Esophagus muscularis mucosa (tissue), 4 donors: ENCODE data around the gene TRIM67. TPM values are rescaled to one million over a fixed set of nuclear protein-coding genes. Genes with fewer than 3 reads are reported as not detected.

Experiments
- DNase-seq: peaks from one replicate; pipeline ENCODE4 v3.0.0-alpha.2; 2017; ENCODE audit errors: extremely low spot score
- H3K27ac ChIP-seq, 4 donors: fragments of 200-600 bp; sonication (generic); replicated peaks in 1 of 4; 1 replicate in 3 of 4; 2 replicates in 1 of 4; pipeline ENCODE4 v1.5.1; 2016 to 2019; ENCODE audit warnings: mild to moderate bottlenecking in 1 of 4
- H3K27me3 ChIP-seq, 4 donors: fragments of 200-600 bp; sonication (generic); one replicate each; pipeline versions ENCODE4 v1.5.1 to v1.6.0; 2016 to 2019
- H3K36me3 ChIP-seq, 4 donors: fragments of 200-600 bp; sonication (generic); one replicate each; pipeline ENCODE4 v1.5.1; 2016 to 2019
- H3K4me1 ChIP-seq, 4 donors: fragments of 200-600 bp; sonication (generic); one replicate each; pipeline ENCODE4 v1.5.1; 2016 to 2019
- H3K4me3 ChIP-seq, 4 donors: fragments of 200-600 bp; sonication (generic); 1 replicate in 2 of 4; 2 replicates in 2 of 4; pipeline ENCODE4 v1.5.1; 2016 to 2019; ENCODE audit warnings: mild to moderate bottlenecking in 4 of 4, moderate library complexity in 1 of 4
- H3K9me3 ChIP-seq, 4 donors: fragments of 200-600 bp; sonication (generic); 1 replicate in 3 of 4; 2 replicates in 1 of 4; pipeline ENCODE4 v1.5.1; 2016 to 2019
- CTCF ChIP-seq, 3 experiments: fragments of 200-600 bp in 2 of 3; fragments of 450-650 bp in 1 of 3; sonication (generic) in 2 of 3; IDR thresholded peaks; one replicate each; pipeline ENCODE4 v1.5.1; 2017 to 2019; ENCODE audit warnings: antibody characterized with exemption in 3 of 3, mild to moderate bottlenecking in 2 of 3, moderate library complexity in 1 of 3
- EP300 ChIP-seq: sonication (generic); formaldehyde crosslinking; IDR thresholded peaks from one replicate; pipeline ENCODE4 v1.6.1; 2017; ENCODE audit warnings: antibody characterized with exemption
- POLR2A ChIP-seq: fragments of 450-650 bp; IDR thresholded peaks from one replicate; pipeline ENCODE4 v1.6.1; 2017; ENCODE audit warnings: antibody characterized with exemption, moderate library complexity, mild to moderate bottlenecking, low read depth
- POLR2AphosphoS5 ChIP-seq, 2 donors: sonication (generic); formaldehyde crosslinking; IDR thresholded peaks; one replicate each; pipeline ENCODE4 v1.6.1; 2017; ENCODE audit warnings: antibody characterized with exemption in 2 of 2
- WGBS: methylation state at CpG from one replicate; pipeline ENCODE4 v1.1.5; 2018; 5-methylcytosine and 5-hydroxymethylcytosine counted together
- intact Hi-C: fragments of 100-400 bp; cut with DNase I; formaldehyde crosslinking; loops from one replicate; pipeline ENCODE4 v1.15.1; 2023
- total RNA-seq, 4 donors: library from RNA; depleted of rRNA; stranded (reverse); fragments of >200 nt; gene quantifications; one replicate each; pipeline versions ENCODE4 v1.1.0 to v1.2.1, GENCODE V29; 2016

The TRIM67 gene
- total RNA-seq, 4 donors from 2014 or later = under 0.01 to 0.42 (median 0.13) TPM; not detected in 1

GRCh38 chr1:231134624-231135023 is 27.2 kb upstream of the TRIM67 start:
- intact Hi-C loops = no loop called here
- Histone ChIP-seq H3K27me3 (no peaks in the 10 kb centered on the region), H3K4me3 (no peak overlapping the region), H3K4me1 (peaks cover 0 to 9% (median 7%) of the 10 kb centered on the region in 4 donors), H3K27ac (no peak overlapping the region), H3K9me3 (no peaks in the 10 kb centered on the region), H3K36me3 (no peaks in the 10 kb centered on the region)
- TF ChIP-seq EP300 (no peak), CTCF (IDR thresholded peaks at IDR 0.05) (no peak)
- WGBS = 93% methylated on average over 4 of the region's 5 CpGs
- no peak for DNase-seq

DNA sequence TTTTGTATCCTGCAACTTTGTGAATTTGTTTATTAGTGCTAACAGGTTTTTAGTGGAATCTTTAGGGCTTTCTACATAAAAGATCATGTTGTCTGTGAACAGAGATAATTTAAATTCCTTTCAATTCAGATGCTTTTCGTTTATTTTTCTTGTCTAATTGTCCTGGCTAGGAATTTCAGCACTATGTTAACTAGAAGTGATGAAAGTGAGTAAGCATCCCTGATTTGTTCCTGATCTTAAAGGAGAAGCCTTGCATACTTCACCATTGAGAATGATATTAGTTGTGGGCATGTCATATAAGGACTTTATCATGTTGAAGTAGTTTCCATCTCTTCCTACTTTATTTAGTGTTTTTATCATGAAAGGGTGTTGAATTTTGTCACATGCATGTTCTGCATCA is 23.6 kb upstream of the TRIM67 start:
- DNase-seq = no peak
- WGBS = 47% methylated on average over 1 of the region's 1 CpG
- Histone ChIP-seq H3K9me3 (peaks cover 0 to 3% (median 0%) of the 10 kb centered on the region in 4 donors), H3K4me3 (no peak overlapping the region), H3K27ac (no peak overlapping the region), H3K4me1 (peaks cover 0 to 17% (median 7%) of the 10 kb centered on the region in 4 donors), H3K36me3 (no peaks in the 10 kb centered on the region), H3K27me3 (no peaks in the 10 kb centered on the region)
- TF ChIP-seq EP300 (no peak), POLR2A (no peak), CTCF (IDR thresholded peaks at IDR 0.05) (no peak), POLR2AphosphoS5 (IDR thresholded peaks at IDR 0.05) (no peak)
- intact Hi-C loops = no loop called here

- intact Hi-C loops = no loop called here
- Histone ChIP-seq H3K36me3 (no peaks in the 10 kb centered on the region), H3K9me3 (peaks cover 0 to 6% (median 5%) of the 10 kb centered on the region in 4 donors), H3K27ac (no peak overlapping the region), H3K4me1 (peaks cover 0 to 17% (median 7%) of the 10 kb centered on the region in 4 donors), H3K4me3 (no peak overlapping the region), H3K27me3 (no peaks in the 10 kb centered on the region)
- 55% methylated on average over 3 of the region's 3 CpGs for WGBS
- DNase-seq = peak; percentile 53
- no peak for TF ChIP-seq EP300
- no peak for TF ChIP-seq CTCF (IDR thresholded peaks at IDR 0.05)
- TF ChIP-seq POLR2A = no peak
- TF ChIP-seq POLR2AphosphoS5 (IDR thresholded peaks at IDR 0.05) = no peak
Observed at GRCh38 chr1:231139125-231139649, 22.7 kb upstream of the TRIM67 start.

DNA sequence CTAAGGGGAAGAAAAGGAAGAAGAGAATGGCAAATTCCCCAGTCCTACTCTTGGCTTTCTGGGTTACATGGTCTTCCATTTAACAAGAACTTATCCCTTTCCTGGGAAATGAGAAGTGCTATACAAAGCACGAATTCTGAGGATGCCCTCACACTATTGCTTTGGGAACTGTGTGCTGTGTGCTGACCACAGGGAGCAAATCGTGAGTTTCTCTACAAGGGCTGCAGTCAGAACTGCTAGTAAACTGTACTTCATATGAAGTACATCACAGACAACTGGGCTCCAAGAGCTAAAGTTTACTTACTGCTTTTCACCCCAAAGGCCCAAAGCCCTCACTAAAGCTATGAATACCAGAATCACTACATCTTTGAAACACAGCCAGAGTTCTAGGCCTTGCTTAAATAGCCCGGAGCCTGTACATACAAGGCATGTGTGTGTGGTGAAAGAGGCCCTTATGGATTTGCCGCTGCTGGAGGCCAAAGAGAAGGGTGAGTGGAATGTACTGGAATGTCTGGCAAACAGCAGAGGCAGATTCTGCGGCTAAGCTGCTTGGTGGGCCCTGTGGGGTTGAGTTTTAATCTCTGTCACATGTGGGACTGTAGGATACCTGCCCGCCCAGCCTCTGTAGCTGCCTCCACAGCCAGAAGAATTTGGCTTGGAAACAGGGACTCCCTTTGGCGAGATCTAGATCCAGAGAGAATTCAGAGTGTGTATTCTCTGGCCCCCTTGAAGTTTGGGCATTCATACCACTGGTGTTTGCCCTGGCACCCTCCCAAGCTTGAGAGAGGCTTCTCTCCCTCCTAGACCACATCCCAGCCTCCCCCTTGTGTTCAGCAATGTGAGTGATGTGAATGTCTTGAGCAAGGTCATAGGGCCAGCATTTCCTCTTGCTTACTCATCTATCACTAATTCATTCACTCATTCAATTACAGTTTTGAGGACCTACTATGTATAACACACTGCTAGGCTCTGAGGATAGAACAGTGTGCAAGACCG is 21.9 kb upstream of the TRIM67 start:
- TF ChIP-seq POLR2A (no peak), EP300 (no peak), CTCF (IDR thresholded peaks at IDR 0.05) (no peak), POLR2AphosphoS5 (IDR thresholded peaks at IDR 0.05) (no peak)
- H3K4me3 ChIP-seq = no peak overlapping the region
- H3K27ac ChIP-seq = no peak overlapping the region
- 43% methylated on average over 6 of the region's 8 CpGs for WGBS
- H3K4me1 ChIP-seq = peaks cover 0 to 17% (median 7%) of the 10 kb centered on the region in 4 donors
- H3K27me3 ChIP-seq = no peaks in the 10 kb centered on the region
- peaks cover 0 to 11% (median 5%) of the 10 kb centered on the region in 4 donors for H3K9me3 ChIP-seq
- H3K36me3 ChIP-seq = no peaks in the 10 kb centered on the region
- intact Hi-C loops = no loop called here
- peak; percentile 50 for DNase-seq
